GM18873 (cell line): Measurements from ENCODE around the gene OR10A4.
A peak's percentile ranks its signal among the peaks of the same experiment; 100 is the strongest.
"Not testable (repeated sequence)": the region's sequence is repeated elsewhere in the genome, so short reads cannot be mapped to it uniquely, and the experiment has no call there.

ENCODE experiments used
- ATAC-seq: cut with Tn5 transposase; IDR thresholded peaks from one replicate; pipeline ENCODE4 v1.9.1; 2021; ENCODE audit warnings: mild to moderate bottlenecking, moderate library complexity, moderate number of reproducible peaks; ENCODE audit not compliant: unreplicated experiment, low FRiP score

Gene OR10A4

GRCh38 chr11:6894097-6894496 is 17.7 kb downstream of the OR10A4 start:
- no peak for ATAC-seq

- peak; percentile 79 for ATAC-seq
Measured at GRCh38 chr11:6895010-6895409, 18.6 kb downstream of the OR10A4 start.

GRCh38 chr11:6898911-6899310 is 22.5 kb downstream of the OR10A4 start:
- ATAC-seq = no peak

GRCh38 chr11:6900327-6900999 is 24.0 kb downstream of the OR10A4 start:
- no peak for ATAC-seq

- ATAC-seq = not testable (repeated sequence)
Measured at GRCh38 chr11:6904804-6905203, 28.4 kb downstream of the OR10A4 start.

GRCh38 chr11:6911378-6911777 is 35.0 kb downstream of the OR10A4 start:
- ATAC-seq = no peak

- no peak for ATAC-seq
Measured at GRCh38 chr11:6911948-6912347, 35.5 kb downstream of the OR10A4 start.

GRCh38 chr11:6919698-6920097 is 43.3 kb downstream of the OR10A4 start:
- no peak for ATAC-seq

- no peak for ATAC-seq
Measured at GRCh38 chr11:6920702-6921101, 44.3 kb downstream of the OR10A4 start, which contains the start of gene OR2D3. Gene OR2D3 (plus strand): TSS chr11:6921002. CDS start chr11:6921002, 0 bp downstream.

GRCh38 chr11:6925007-6925577 is 48.7 kb downstream of the OR10A4 start:
- no peak for ATAC-seq

- no peak for ATAC-seq
Measured at GRCh38 chr11:6925636-6926207, 49.3 kb downstream of the OR10A4 start.

- peak; percentile 48 for ATAC-seq
Measured at GRCh38 chr11:6926208-6927029, 50.0 kb downstream of the OR10A4 start, which contains the start of gene ZNF215. Gene ZNF215 (plus strand): TSS chr11:6926426. CDS start chr11:6932273, 5,847 bp downstream.

GRCh38 chr11:6927030-6927617 is 50.7 kb downstream of the OR10A4 start:
- peak; percentile 54 for ATAC-seq
